WERI-Rb-1 (cell line): ENCODE data around the gene UBE2F.
"Not testable (repeated sequence)": the region's sequence is repeated elsewhere in the genome, so short reads cannot be mapped to it uniquely, and the experiment has no call there.

ENCODE experiments used
- DNase-seq: peaks from one replicate; pipeline ENCODE4 v3.0.0-alpha.2; 2020
- H3K27ac ChIP-seq: fragments of 250-450 bp; sonication (Bioruptor Pico); 2 replicates; pipeline ENCODE4 v1.5.1; 2020; ENCODE audit warnings: mild to moderate bottlenecking, moderate library complexity
- H3K27me3 ChIP-seq: fragments of 250-450 bp; sonication (Bioruptor Pico); 2 replicates; pipeline ENCODE4 v1.5.1; 2021; ENCODE audit warnings: mild to moderate bottlenecking, low read depth, moderate library complexity; ENCODE audit not compliant: insufficient read depth, severe bottlenecking
- H3K36me3 ChIP-seq: fragments of 250-450 bp; sonication (Bioruptor Pico); 2 replicates; pipeline ENCODE4 v1.5.1; 2020; ENCODE audit warnings: mild to moderate bottlenecking, moderate library complexity
- H3K4me3 ChIP-seq: 2 replicates; pipeline ENCODE4 v1.5.1; 2011; ENCODE audit warnings: low read depth, mild to moderate bottlenecking, control low read depth, low read length
- H3K9me3 ChIP-seq: fragments of 250-450 bp; sonication (Bioruptor Pico); 2 replicates; pipeline ENCODE4 v1.5.1; 2021; ENCODE audit warnings: mild to moderate bottlenecking, moderate library complexity; ENCODE audit not compliant: severe bottlenecking
- TF ChIP-seq, protein P1 (sequence below): IDR thresholded peaks from 2 replicates; pipeline ENCODE4 v1.5.1; 2011; ENCODE audit warnings: low read depth, mild to moderate bottlenecking, control low read depth, inconsistent platforms, low read length

The UBE2F gene

GRCh38 chr2:238030422-238031155 is 63.8 kb downstream of the UBE2F start:
- H3K36me3 ChIP-seq, result peaks cover 23% of the 10 kb centered on the region
- TF ChIP-seq, protein P1, sequence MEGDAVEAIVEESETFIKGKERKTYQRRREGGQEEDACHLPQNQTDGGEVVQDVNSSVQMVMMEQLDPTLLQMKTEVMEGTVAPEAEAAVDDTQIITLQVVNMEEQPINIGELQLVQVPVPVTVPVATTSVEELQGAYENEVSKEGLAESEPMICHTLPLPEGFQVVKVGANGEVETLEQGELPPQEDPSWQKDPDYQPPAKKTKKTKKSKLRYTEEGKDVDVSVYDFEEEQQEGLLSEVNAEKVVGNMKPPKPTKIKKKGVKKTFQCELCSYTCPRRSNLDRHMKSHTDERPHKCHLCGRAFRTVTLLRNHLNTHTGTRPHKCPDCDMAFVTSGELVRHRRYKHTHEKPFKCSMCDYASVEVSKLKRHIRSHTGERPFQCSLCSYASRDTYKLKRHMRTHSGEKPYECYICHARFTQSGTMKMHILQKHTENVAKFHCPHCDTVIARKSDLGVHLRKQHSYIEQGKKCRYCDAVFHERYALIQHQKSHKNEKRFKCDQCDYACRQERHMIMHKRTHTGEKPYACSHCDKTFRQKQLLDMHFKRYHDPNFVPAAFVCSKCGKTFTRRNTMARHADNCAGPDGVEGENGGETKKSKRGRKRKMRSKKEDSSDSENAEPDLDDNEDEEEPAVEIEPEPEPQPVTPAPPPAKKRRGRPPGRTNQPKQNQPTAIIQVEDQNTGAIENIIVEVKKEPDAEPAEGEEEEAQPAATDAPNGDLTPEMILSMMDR, result no peak
- H3K27me3 ChIP-seq, result no peaks in the 10 kb centered on the region
- DNase-seq, result no peak
- no peak overlapping the region for H3K4me3 ChIP-seq
- H3K27ac ChIP-seq, result no peak overlapping the region
- H3K9me3 ChIP-seq, result no peaks in the 10 kb centered on the region

DNA sequence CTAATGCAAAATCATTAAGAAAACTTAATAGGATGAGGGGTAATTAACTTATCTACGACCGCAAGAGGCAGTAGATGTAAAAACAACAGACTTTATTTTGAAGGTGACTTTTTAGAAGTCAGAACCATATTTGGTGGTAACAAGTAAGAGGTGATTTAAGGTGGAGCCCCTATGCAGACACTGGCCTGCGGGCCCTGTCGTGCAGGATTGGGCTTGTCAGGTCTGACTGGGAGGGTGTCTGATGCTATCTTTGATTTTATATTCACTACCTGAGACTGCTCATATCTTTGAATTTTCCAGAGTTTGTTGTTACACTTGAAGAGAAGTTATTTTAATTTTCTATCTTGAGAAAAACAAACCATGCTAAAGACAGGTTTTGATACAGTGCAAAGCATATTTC is 64.9 kb downstream of the UBE2F start:
- H3K27me3 ChIP-seq, result no peaks in the 10 kb centered on the region
- TF ChIP-seq, protein P1, result no peak

GRCh38 chr2:238032755-238033337 is 66.0 kb downstream of the UBE2F start:
- no peak overlapping the region for H3K27ac ChIP-seq
- peaks cover 29% of the 10 kb centered on the region for H3K36me3 ChIP-seq

More for the DNA sequence above, 64.9 kb downstream of the UBE2F start:
- H3K4me3 ChIP-seq, result no peak overlapping the region
- no peaks in the 10 kb centered on the region for H3K9me3 ChIP-seq
- no peak overlapping the region for H3K27ac ChIP-seq
- peaks cover 31% of the 10 kb centered on the region for H3K36me3 ChIP-seq
- no peak for DNase-seq

GRCh38 chr2:238033991-238034390 is 67.2 kb downstream of the UBE2F start:
- not testable (repeated sequence) for H3K4me3 ChIP-seq, H3K9me3 ChIP-seq, H3K27me3 ChIP-seq, DNase-seq, H3K27ac ChIP-seq
- H3K36me3 ChIP-seq, result peaks cover 34% of the 10 kb centered on the region

More at GRCh38 chr2:238032755-238033337, 66.0 kb downstream of the UBE2F start:
- Histone ChIP-seq H3K27me3 (no peaks in the 10 kb centered on the region), H3K4me3 (no peak overlapping the region), H3K9me3 (no peaks in the 10 kb centered on the region)
- no peak for DNase-seq
- TF ChIP-seq, protein P1, result no peak

- H3K4me3 ChIP-seq, result no peak overlapping the region
- DNase-seq, result no peak
- no peaks in the 10 kb centered on the region for H3K27me3 ChIP-seq
- TF ChIP-seq, protein P1, result no peak
- peaks cover 15% of the 10 kb centered on the region for H3K36me3 ChIP-seq
- no peak overlapping the region for H3K27ac ChIP-seq
- H3K9me3 ChIP-seq, result no peaks in the 10 kb centered on the region
These were observed 71.4 kb downstream of the UBE2F start for GRCh38 chr2:238038203-238038602.

DNA sequence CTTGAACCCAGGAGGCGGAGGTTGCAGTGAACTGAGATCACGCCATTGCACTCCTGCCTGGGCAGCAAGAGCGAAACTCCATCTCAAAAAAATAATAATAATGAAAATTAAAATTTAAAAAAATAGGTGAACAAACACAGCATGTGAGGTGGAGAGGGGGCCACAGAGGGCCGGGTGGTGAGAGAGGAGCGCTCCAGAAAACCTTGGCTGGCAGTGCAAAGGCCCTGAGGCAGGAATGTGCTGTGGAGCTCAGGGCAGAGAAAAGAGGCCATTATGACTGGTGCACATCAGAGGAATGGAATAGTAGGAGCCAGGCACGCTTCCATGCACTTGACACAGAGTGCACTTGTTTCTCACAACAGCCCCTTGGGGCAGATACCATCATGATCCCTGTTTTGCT is 72.3 kb downstream of the UBE2F start:
- H3K9me3 ChIP-seq, result no peaks in the 10 kb centered on the region
- TF ChIP-seq, protein P1, result no peak
- no peak for DNase-seq
- no peak overlapping the region for H3K27ac ChIP-seq
- peaks cover 15% of the 10 kb centered on the region for H3K36me3 ChIP-seq
- H3K27me3 ChIP-seq, result no peaks in the 10 kb centered on the region
- no peak overlapping the region for H3K4me3 ChIP-seq
